ENCODE data around the gene SSTR4. TPM values are rescaled to one million over a fixed set of nuclear protein-coding genes. Genes with fewer than 3 reads are reported as not detected.

The SSTR4 gene
- total RNA-seq, 1 experiment from 2014 or later = not detected

DNA sequence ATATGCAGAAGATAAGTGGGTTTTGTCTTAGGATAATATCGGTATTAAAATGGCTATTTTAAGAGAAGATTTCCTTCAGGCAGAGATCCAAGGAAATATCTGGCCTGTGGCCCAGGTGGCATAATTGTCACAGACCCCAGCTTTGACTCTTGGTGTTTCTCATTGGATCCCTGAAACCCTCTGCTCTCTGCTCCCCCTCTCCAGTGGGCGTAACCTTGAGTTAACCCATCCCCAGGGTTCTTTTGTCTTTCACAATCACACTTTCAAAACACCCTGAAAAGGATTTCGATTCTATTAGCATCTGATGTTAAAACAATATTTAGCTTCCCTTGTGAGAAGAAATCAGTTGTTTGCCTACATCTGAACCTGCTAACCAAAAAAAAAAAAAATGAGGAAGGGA lies 7.2 kb downstream of the SSTR4 start:
- Histone ChIP-seq H3K4me2 (ENCODE audit: low read length) (no peak overlapping the region), H3K27me3 (ENCODE audit: insufficient read depth, low read length) (peaks cover 38% of the 10 kb centered on the region), H3K9ac (ENCODE audit: low read length) (no peak overlapping the region), H3K9me2 (ENCODE audit: insufficient read depth) (no peaks in the 10 kb centered on the region), H3K9me3 (ENCODE audit: control insufficient read depth in 1 of 2, insufficient read depth in 1 of 2, low read depth in 1 of 2, low read length in 2 of 2) (no peaks in the 10 kb centered on the region), H3K4me1 (ENCODE audit: control insufficient read depth in 1 of 2, insufficient read depth in 2 of 2, low read length in 2 of 2) (peaks cover 0 to 11% of the 10 kb centered on the region in 2 experiments; a peak in 3 of 4 replicates), H3K27ac (ENCODE audit: low read depth, low read length) (no peak overlapping the region), H2AFZ (ENCODE audit: low read depth, low read length, poor library complexity, severe bottlenecking) (no peak overlapping the region), H4K20me1 (ENCODE audit: insufficient read depth) (no peaks in the 10 kb centered on the region), H3K36me3 (ENCODE audit: control insufficient read depth in 1 of 2, insufficient read depth in 2 of 2, low read length in 2 of 2) (no peaks in the 10 kb centered on the region), H3K4me3 (replicated peaks in 1 of 2; ENCODE audit: low read depth in 1 of 2, low read length in 2 of 2) (no peak overlapping the region), H3K79me2 (ENCODE audit: insufficient read depth, low read length) (no peaks in the 10 kb centered on the region)
- intact Hi-C loops (cut with micrococcal nuclease) = no loop called here
- ATAC-seq = no peak
- no TSS peak for BruUV-seq (replicated peaks)
- RAD21 ChIA-PET (ENCODE audit: low non-redundant PET in 1 of 2, low total read pairs in 2 of 2, uncharacterized antibody in 2 of 2, unreplicated experiment in 2 of 2) = interaction anchor here in 1 of 2 experiments (0.7 kb wide), 1 partner anchor 8 kb away, joined by 3 read pairs; no protein-coding TSS in a partner anchor
- DNase-seq (ENCODE audit: low read depth, low spot score) = no peak
- POLR2A ChIA-PET = no interaction called here
- TF ChIP-seq TCF7L2 (IDR thresholded peaks at IDR 0.05; ENCODE audit: borderline replicate concordance, extremely low read depth, insufficient read depth, insufficient read length) = no peak
- TF ChIP-seq, protein P1, sequence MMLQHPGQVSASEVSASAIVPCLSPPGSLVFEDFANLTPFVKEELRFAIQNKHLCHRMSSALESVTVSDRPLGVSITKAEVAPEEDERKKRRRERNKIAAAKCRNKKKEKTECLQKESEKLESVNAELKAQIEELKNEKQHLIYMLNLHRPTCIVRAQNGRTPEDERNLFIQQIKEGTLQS (IDR thresholded peaks at IDR 0.05) = no peak
- CTCF ChIA-PET = interaction anchor here (1.1 kb wide), 1 partner anchor 298 kb away, joined by 6 read pairs; no protein-coding TSS in a partner anchor

DNA sequence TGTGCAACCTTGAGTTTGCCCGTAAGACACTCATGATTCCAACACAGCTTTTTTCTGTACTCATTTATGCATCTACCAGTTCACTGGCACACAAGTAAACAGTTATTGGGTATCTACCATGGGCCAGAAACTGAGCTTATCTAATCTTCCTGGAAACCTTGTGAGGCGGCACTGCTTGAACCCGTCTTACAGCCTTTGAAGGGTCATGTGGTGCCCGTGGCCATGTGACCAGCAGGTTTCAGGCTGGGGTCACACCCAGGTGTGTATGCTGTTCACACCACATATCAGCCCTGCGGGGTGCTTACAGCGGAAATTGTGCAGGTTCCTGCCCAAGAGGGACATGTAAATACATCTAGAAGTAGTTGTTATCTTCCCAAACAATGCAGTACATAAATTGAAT lies 8.3 kb downstream of the SSTR4 start:
- peak; percentile 60; the same call in 1 of the 2 replicates for ATAC-seq
- POLR2A ChIA-PET = no interaction called here
- no peaks in the 10 kb centered on the region for H3K36me3 ChIP-seq (ENCODE audit: control insufficient read depth in 1 of 2, insufficient read depth in 2 of 2, low read length in 2 of 2)
- no TSS peak for BruUV-seq (replicated peaks)
- H3K4me2 ChIP-seq (ENCODE audit: low read length) = no peak overlapping the region
- no peak overlapping the region for H3K9ac ChIP-seq (ENCODE audit: low read length)
- H3K79me2 ChIP-seq (ENCODE audit: insufficient read depth, low read length) = no peaks in the 10 kb centered on the region
- peaks cover 34% of the 10 kb centered on the region for H3K27me3 ChIP-seq (ENCODE audit: insufficient read depth, low read length)
- TF ChIP-seq RAD21 (IDR thresholded peaks at IDR 0.05; ENCODE audit: low read depth) = 0 out of 2 replicates have a peak, but pooled peaks have one; percentile 16
- TF ChIP-seq, protein P2, sequence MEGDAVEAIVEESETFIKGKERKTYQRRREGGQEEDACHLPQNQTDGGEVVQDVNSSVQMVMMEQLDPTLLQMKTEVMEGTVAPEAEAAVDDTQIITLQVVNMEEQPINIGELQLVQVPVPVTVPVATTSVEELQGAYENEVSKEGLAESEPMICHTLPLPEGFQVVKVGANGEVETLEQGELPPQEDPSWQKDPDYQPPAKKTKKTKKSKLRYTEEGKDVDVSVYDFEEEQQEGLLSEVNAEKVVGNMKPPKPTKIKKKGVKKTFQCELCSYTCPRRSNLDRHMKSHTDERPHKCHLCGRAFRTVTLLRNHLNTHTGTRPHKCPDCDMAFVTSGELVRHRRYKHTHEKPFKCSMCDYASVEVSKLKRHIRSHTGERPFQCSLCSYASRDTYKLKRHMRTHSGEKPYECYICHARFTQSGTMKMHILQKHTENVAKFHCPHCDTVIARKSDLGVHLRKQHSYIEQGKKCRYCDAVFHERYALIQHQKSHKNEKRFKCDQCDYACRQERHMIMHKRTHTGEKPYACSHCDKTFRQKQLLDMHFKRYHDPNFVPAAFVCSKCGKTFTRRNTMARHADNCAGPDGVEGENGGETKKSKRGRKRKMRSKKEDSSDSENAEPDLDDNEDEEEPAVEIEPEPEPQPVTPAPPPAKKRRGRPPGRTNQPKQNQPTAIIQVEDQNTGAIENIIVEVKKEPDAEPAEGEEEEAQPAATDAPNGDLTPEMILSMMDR (IDR thresholded peaks at IDR 0.05 in 2 of 3, conservative IDR thresholded peaks at IDR 0.05 in 1 of 3; ENCODE audit: borderline replicate concordance in 1 of 3, insufficient read depth in 1 of 3, low read depth in 2 of 3, low read length in 2 of 3) = 0 out of 6 replicates have a peak, but pooled peaks of 1 of the 3 experiments have one; percentile 8
- no peak for TF ChIP-seq EZH2phosphoT487 (IDR thresholded peaks at IDR 0.05; ENCODE audit: borderline replicate concordance)
- intact Hi-C loops (cut with micrococcal nuclease) = no loop called here
- no peak for DNase-seq (ENCODE audit: low read depth, low spot score)
- CTCF ChIA-PET = interaction anchor here (0.9 to 1.1 kb wide), 2 partner anchors 297 to 352 kb away, joined by 3 to 6 read pairs; no protein-coding TSS in a partner anchor
- H3K9me2 ChIP-seq (ENCODE audit: insufficient read depth) = no peaks in the 10 kb centered on the region
- H2AFZ ChIP-seq (ENCODE audit: low read depth, low read length, poor library complexity, severe bottlenecking) = no peak overlapping the region
- H4K20me1 ChIP-seq (ENCODE audit: insufficient read depth) = no peaks in the 10 kb centered on the region
- H3K27ac ChIP-seq (ENCODE audit: low read depth, low read length) = no peak overlapping the region
- peaks cover 0 to 11% of the 10 kb centered on the region in 2 experiments; a peak in 3 of 4 replicates for H3K4me1 ChIP-seq (ENCODE audit: control insufficient read depth in 1 of 2, insufficient read depth in 2 of 2, low read length in 2 of 2)
- RAD21 ChIA-PET (ENCODE audit: low non-redundant PET in 1 of 2, low total read pairs in 2 of 2, uncharacterized antibody in 2 of 2, unreplicated experiment in 2 of 2) = no interaction called here
- no peak overlapping the region for H3K4me3 ChIP-seq (replicated peaks in 1 of 2; ENCODE audit: low read depth in 1 of 2, low read length in 2 of 2)
- no peaks in the 10 kb centered on the region for H3K9me3 ChIP-seq (ENCODE audit: control insufficient read depth in 1 of 2, insufficient read depth in 1 of 2, low read depth in 1 of 2, low read length in 2 of 2)

Data from HCT116 (cell line).